RWPE2 (cell line): ENCODE data around the gene BIRC5.

Source experiments
- ATAC-seq: fragments of 200-7000 bp; cut with Tn5 transposase; 3 replicates; pipeline ENCODE4 v1.9.1; 2021; ENCODE audit warnings: low read depth
- DNase-seq: peaks from one replicate; pipeline ENCODE4 v3.0.0-alpha.2; 2020; ENCODE audit warnings: low spot score
- H3K27ac ChIP-seq: fragments of 450-650 bp; 2 replicates; pipeline ENCODE4 v1.5.1; 2017; ENCODE audit warnings: mild to moderate bottlenecking; ENCODE audit not compliant: poor library complexity, severe bottlenecking
- H3K27me3 ChIP-seq: fragments of 250-450 bp; sonication (Bioruptor Pico); 2 replicates; pipeline ENCODE4 v1.5.1; 2021; ENCODE audit warnings: mild to moderate bottlenecking, moderate library complexity; ENCODE audit not compliant: insufficient read depth, poor library complexity, severe bottlenecking
- H3K36me3 ChIP-seq: fragments of 250-450 bp; sonication (Bioruptor Pico); 2 replicates; pipeline ENCODE4 v1.5.1; 2020; ENCODE audit warnings: low read depth, mild to moderate bottlenecking, moderate library complexity
- H3K4me1 ChIP-seq: fragments of 250-450 bp; sonication (Bioruptor Pico); 2 replicates; pipeline ENCODE4 v1.5.1; 2021; ENCODE audit warnings: mild to moderate bottlenecking, moderate library complexity; ENCODE audit not compliant: insufficient read depth, poor library complexity, severe bottlenecking
- H3K4me3 ChIP-seq: fragments of 250-450 bp; sonication (Bioruptor Pico); 2 replicates; pipeline ENCODE4 v1.5.1; 2021; ENCODE audit warnings: mild to moderate bottlenecking, moderate library complexity; ENCODE audit not compliant: severe bottlenecking
- H3K9me3 ChIP-seq: fragments of 250-450 bp; sonication (Bioruptor Pico); 2 replicates; pipeline ENCODE4 v1.5.1; 2021; ENCODE audit warnings: mild to moderate bottlenecking, moderate library complexity; ENCODE audit not compliant: severe bottlenecking
- TF ChIP-seq, protein P1 (sequence below): fragments of 450-650 bp; IDR thresholded peaks from one replicate; pipeline ENCODE4 v1.5.1; 2017; ENCODE audit warnings: mild to moderate bottlenecking, moderate library complexity; ENCODE audit not compliant: poor library complexity, severe bottlenecking

Gene BIRC5

DNA sequence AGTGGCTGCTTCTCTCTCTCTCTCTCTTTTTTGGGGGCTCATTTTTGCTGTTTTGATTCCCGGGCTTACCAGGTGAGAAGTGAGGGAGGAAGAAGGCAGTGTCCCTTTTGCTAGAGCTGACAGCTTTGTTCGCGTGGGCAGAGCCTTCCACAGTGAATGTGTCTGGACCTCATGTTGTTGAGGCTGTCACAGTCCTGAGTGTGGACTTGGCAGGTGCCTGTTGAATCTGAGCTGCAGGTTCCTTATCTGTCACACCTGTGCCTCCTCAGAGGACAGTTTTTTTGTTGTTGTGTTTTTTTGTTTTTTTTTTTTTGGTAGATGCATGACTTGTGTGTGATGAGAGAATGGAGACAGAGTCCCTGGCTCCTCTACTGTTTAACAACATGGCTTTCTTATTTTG is 9.7 kb downstream of the BIRC5 start:
- ATAC-seq (no peak), DNase-seq (no peak)
- Histone ChIP-seq H3K36me3 (peaks cover 53% of the 10 kb centered on the region), H3K4me1 (peaks cover 5% of the 10 kb centered on the region), H3K27ac (no peak overlapping the region), H3K27me3 (no peaks in the 10 kb centered on the region), H3K9me3 (no peaks in the 10 kb centered on the region), H3K4me3 (no peak overlapping the region)
- TF ChIP-seq, protein P1, sequence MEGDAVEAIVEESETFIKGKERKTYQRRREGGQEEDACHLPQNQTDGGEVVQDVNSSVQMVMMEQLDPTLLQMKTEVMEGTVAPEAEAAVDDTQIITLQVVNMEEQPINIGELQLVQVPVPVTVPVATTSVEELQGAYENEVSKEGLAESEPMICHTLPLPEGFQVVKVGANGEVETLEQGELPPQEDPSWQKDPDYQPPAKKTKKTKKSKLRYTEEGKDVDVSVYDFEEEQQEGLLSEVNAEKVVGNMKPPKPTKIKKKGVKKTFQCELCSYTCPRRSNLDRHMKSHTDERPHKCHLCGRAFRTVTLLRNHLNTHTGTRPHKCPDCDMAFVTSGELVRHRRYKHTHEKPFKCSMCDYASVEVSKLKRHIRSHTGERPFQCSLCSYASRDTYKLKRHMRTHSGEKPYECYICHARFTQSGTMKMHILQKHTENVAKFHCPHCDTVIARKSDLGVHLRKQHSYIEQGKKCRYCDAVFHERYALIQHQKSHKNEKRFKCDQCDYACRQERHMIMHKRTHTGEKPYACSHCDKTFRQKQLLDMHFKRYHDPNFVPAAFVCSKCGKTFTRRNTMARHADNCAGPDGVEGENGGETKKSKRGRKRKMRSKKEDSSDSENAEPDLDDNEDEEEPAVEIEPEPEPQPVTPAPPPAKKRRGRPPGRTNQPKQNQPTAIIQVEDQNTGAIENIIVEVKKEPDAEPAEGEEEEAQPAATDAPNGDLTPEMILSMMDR = no peak

DNA sequence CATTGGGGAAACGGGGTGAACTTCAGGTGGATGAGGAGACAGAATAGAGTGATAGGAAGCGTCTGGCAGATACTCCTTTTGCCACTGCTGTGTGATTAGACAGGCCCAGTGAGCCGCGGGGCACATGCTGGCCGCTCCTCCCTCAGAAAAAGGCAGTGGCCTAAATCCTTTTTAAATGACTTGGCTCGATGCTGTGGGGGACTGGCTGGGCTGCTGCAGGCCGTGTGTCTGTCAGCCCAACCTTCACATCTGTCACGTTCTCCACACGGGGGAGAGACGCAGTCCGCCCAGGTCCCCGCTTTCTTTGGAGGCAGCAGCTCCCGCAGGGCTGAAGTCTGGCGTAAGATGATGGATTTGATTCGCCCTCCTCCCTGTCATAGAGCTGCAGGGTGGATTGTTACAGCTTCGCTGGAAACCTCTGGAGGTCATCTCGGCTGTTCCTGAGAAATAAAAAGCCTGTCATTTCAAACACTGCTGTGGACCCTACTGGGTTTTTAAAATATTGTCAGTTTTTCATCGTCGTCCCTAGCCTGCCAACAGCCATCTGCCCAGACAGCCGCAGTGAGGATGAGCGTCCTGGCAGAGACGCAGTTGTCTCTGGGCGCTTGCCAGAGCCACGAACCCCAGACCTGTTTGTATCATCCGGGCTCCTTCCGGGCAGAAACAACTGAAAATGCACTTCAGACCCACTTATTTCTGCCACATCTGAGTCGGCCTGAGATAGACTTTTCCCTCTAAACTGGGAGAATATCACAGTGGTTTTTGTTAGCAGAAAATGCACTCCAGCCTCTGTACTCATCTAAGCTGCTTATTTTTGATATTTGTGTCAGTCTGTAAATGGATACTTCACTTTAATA is 10.4 kb downstream of the BIRC5 start:
- Histone ChIP-seq H3K4me1 (peaks cover 5% of the 10 kb centered on the region), H3K9me3 (no peaks in the 10 kb centered on the region), H3K27ac (no peak overlapping the region), H3K4me3 (no peak overlapping the region), H3K27me3 (no peaks in the 10 kb centered on the region), H3K36me3 (peaks cover 46% of the 10 kb centered on the region)
- no peak for DNase-seq
- ATAC-seq = no peak; the same call in 2 of the 3 replicates
- TF ChIP-seq, protein P1 = no peak

DNA sequence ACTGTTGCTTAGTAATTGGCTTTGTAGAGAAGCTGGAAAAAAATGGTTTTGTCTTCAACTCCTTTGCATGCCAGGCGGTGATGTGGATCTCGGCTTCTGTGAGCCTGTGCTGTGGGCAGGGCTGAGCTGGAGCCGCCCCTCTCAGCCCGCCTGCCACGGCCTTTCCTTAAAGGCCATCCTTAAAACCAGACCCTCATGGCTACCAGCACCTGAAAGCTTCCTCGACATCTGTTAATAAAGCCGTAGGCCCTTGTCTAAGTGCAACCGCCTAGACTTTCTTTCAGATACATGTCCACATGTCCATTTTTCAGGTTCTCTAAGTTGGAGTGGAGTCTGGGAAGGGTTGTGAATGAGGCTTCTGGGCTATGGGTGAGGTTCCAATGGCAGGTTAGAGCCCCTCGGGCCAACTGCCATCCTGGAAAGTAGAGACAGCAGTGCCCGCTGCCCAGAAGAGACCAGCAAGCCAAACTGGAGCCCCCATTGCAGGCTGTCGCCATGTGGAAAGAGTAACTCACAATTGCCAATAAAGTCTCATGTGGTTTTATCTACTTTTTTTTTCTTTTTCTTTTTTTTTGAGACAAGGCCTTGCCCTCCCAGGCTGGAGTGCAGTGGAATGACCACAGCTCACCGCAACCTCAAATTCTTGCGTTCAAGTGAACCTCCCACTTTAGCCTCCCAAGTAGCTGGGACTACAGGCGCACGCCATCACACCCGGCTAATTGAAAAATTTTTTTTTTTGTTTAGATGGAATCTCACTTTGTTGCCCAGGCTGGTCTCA is 11.2 kb downstream of the BIRC5 start:
- DNase-seq (no peak), ATAC-seq (no peak)
- TF ChIP-seq, protein P1 = no peak
- no peak overlapping the region for H3K27ac ChIP-seq
- H3K4me1 ChIP-seq = peaks cover 5% of the 10 kb centered on the region
- peaks cover 1% of the 10 kb centered on the region for H3K27me3 ChIP-seq
- H3K9me3 ChIP-seq = no peaks in the 10 kb centered on the region
- H3K4me3 ChIP-seq = no peak overlapping the region
- H3K36me3 ChIP-seq = peaks cover 38% of the 10 kb centered on the region

DNA sequence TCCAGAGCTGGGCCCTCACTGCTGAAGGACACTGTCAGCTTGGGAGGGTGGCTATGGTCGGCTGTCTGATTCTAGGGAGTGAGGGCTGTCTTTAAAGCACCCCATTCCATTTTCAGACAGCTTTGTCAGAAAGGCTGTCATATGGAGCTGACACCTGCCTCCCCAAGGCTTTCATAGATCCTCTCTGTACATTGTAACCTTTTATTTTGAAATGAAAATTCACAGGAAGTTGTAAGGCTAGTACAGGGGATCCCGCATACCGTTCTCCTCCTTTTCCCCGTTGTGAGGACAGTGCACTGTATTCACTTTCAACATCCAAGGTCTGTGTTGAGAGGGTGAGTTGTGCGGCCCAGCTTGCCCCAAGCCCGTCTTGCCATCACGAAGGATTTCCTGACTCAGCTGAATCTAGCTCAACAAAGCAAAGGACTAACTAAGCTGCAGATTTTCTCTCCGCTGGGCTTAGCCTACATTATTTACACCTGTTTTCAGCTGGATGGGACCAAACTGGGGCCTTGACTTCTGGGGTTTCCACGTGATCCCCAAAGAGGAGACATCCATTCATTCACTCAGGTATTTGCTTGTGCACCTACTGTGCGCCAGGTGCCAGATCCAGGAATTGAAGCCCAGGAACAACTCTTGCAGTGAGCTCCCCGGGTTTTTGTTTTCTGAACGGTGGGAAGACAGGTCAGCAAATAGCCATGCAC is 12.2 kb downstream of the BIRC5 start:
- Histone ChIP-seq H3K27ac (no peak overlapping the region), H3K4me1 (peaks cover 5% of the 10 kb centered on the region), H3K27me3 (peaks cover 10% of the 10 kb centered on the region), H3K9me3 (no peaks in the 10 kb centered on the region), H3K4me3 (no peak overlapping the region), H3K36me3 (peaks cover 29% of the 10 kb centered on the region)
- TF ChIP-seq, protein P1 = no peak
- DNase-seq = no peak
- ATAC-seq = peak; percentile 15; the same call in 1 of the 3 replicates
